DMS114 treated with DMSO at 0.1 percent for 48 hours (cell line): Measurements from ENCODE around the gene ETV4.

Experiments
- DNase-seq: peaks from one replicate; lab custom pipeline; 2025; ENCODE audit not compliant: unreplicated experiment; lab: John Stamatoyannopoulos, UW

Gene ETV4

DNA sequence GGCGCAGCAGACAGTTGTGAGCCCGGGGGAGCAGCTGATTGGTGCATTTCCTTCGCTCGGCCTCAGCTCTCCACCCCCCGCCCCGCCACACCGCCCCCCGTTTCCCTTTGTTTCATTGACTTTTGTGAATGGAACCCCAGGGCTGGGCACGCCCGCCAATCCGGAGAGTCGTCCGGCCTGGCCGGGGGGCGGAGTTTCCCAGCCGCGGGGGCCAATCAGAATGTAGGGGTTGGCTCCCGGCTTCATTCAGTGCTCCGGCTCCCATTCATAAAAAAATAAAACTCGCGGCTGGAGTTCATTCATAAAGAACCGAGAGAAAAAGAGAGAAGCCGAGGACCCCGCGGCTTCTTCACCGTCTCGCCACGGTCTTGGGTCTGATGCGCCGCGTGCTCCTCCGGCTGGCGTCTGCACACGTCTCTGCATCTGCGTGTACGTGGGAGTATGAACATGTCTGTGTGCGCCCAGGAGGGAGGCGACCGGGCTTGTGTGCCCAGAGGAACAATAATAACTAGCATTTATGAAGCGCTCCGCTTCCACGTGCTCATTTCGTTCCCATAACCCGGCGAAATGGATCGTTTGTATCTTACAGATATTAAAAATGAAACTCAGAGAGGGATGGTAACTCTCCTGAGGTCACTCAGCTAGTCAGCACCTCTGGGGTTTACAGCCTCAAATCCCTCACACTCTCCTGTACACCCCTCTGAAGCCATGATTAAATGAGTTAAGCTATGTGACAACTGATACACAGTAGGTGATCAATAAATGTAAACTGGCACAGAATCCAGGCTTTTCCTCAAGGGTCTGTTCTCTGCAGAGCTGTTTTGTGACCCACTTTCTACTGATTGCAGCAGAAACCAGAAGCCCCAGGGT lies at the start of gene ETV4:
Gene ETV4, minus strand, starts transcription at position 22 of the 870 bp plus-strand sequence. CDS start 723 bp downstream, outside the sequence.
- DNase-seq = peak; percentile 74

- DNase-seq = no peak
Measured at GRCh38 chr17:43595466-43595865, 49.3 kb upstream of the ETV4 start.

DNA sequence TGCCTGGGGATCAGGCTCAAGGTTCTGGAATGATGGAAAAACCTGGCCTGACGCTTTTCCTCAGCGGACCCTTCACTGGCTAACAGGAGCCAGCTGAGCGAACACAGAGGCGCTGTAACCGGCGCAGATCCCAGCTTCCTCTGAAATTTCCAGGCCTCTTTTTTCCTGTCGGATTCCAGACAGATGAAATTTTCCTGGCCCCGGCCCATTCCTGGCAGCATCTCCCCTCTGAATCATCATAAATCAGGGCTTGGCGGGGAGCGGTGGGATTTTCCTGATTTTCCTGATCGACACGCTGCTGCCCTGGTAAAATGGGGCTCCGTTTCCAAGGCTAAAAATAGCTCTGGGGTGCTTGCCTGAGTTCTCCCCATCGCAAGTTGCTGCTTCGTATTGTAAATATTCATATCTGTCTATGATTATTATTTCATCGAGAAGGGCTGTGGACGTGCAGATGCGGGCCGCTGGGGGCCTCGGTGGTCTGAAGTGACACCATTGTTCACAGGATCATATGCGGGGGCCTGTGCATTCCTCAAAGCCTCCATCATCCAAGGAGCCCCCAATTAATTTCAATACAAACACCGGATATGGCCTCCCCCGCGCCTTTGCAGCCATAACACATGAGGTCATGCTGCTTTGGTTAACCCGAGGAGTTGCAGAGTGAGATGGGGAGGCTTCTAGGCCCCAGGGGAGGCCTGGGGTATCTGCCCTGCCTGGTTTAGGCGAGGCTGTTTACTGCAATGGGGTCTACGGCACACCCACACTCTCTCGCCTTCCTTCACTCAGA lies 45.8 kb upstream of the ETV4 start:
- no peak for DNase-seq

GRCh38 chr17:43591001-43591400 lies 44.9 kb upstream of the ETV4 start:
- DNase-seq = no peak

DNA sequence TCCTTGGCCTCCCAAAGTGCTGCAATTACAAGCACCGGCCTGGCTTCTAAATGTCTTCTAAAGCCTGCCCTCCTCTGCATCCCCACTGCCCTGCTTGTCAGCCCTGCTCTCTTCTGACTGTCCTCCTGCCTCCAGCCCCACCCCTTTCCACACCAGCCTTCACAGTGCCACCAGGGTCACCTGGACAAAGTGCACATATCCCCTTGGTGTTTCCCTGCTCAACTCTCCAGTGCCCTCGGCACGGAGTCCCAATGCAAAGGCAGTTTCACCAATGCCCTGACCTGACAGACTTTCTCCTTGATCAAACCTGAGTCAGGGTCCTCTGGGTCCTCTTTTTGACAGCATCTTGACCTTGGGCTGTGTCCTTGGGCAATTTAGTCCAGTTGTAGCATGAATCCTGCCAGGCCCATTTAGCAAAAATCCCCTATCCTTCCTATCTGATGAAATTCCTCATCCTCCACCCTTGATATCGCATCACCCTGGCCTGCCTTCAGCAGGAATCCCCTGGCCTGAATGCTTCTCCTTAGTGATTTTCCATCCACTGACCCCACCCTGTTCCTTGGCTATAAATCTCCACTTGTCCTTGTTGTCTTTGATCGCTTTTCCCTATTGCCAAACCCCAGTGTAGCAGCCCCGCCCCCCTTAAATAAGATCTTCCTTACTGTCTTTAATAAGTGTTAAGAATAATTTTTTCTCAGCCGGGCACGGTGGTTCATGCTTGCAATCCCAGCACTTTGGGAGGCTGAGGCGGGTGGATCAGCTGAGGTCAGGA lies 42.7 kb upstream of the ETV4 start:
- DNase-seq = no peak

DNA sequence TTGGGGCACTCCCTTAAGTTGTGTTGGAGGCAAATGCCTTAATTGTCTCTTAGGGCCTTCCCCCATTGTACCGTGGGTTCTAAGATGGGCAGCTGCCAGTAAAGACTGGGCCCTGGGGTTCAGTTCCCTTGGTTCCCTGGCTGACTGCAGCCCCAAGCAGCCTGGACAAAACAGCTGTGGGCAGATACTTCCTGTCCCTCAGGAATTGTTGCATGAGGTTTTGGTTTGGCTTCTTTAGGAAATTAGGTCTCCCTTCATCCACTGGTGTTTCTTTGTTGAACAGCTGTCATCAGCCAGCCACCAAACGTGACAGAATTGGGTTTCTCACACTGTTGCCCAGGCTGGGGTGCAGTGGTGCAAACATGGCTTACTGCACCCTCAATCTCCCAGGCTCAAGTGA lies 42.0 kb upstream of the ETV4 start:
- no peak for DNase-seq

DNA sequence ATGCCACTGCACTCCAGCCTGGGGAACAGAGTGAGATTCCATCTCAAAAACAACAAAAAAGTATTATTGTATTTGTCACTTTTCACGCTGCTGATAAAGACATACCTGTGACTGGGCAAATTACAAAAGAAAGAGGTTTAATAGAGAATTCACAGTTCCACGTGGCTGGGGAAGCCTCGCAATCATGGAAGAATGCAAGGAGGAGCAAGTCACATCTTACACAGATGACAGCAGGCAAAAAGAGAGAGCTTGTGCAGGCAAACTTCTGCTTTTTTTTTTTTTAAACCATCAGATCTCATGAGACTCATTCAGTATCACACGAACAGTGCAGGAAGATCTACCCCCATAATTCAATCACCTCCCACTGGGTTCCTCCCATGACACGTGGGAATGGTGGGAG lies 41.5 kb upstream of the ETV4 start:
- no peak for DNase-seq

DNA sequence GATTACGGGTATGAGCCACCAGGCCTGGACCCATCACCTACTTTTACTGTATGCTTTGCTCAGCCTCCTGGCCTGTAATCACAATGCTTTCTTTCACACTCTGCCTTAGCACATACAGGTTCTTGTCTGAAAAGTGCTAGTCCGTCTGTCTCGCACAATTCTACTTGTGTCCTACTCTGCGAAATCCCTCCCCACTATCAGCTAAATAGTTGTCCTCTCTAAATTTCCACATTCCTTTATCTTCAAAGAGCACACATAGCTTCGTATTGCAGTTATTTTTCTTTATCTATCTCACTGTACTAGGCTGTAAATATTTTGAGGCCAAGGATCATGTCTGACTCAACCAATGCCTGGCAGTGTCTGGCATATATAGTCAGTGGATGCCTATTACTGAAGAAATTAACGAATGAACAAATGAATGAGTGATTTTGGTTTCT lies 38.5 kb upstream of the ETV4 start:
- no peak for DNase-seq

DNA sequence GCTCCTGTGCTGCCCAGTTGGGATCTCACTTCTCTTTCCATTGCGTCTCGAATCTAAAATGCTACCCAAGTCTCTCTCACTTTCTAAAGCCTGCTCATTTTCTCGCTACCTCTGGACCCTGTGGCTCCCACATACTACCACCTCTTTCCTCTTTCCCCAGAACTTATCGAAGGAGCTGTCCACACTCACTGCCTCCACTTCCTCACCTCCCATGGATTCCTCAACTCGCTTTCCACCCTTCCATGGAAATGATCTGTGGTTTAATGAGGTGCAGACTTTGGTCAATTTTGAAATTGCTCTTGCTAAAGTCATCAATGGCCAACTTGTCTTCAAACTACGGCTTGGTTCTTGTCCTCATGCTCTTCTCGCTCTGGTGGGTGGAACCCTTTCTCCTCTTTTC lies 37.2 kb upstream of the ETV4 start:
- DNase-seq = no peak

GRCh38 chr17:43581613-43582012 lies 35.5 kb upstream of the ETV4 start:
- no peak for DNase-seq

GRCh38 chr17:43581130-43581529 lies 35.0 kb upstream of the ETV4 start:
- no peak for DNase-seq

GRCh38 chr17:43579566-43580140 lies 33.5 kb upstream of the ETV4 start:
- DNase-seq = no peak

GRCh38 chr17:43578699-43579565 lies 32.8 kb upstream of the ETV4 start:
- no peak for DNase-seq

DNA sequence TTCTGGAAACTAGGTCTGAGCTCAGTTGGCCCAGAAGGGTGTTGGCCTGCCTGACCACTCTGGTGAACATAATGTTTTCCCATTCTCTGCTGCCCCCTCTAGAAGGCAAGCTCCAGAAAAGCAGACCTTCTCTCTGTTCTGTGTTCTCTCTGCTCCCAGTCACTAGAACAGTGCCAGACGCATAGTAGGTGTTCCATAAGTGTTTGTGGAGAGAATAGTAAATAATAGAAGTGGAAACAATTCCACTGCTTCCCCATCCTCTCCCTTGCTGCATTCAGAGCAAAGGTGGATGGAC lies 32.2 kb upstream of the ETV4 start:
- DNase-seq = no peak

- DNase-seq = no peak
Measured at GRCh38 chr17:43577664-43578403, 31.7 kb upstream of the ETV4 start.

GRCh38 chr17:43576563-43577229 lies 30.6 kb upstream of the ETV4 start:
- peak; percentile 62 for DNase-seq

DNA sequence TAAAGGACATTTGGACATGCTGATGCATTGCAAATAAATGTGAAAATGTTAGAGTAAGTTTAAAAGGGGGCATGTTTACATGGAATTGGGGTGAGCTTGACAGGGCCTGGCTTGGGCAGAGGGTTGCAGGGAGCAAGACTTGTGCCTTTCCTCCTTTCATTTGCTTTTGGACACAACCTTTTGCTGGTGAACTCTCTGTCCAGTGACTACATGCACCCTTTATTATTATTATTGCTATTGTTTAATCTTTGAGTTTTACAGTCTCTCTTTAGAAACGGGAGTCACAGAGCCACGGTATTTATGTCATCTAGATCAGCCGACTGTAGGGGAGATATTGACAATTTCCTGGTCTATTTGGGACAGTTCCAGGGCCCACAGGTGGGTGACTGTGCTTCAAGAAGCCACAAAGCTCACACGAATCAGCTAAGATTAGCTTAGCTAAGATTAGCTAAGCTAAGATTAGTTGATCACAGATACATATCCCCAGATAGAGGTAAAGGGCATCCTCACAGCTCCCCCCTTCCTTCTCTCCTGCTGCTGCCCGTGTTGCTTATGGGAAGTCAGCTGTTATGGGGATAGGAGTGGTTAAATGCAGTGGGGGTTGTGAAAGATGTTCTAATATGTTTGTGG lies 28.9 kb upstream of the ETV4 start:
- no peak for DNase-seq

DNA sequence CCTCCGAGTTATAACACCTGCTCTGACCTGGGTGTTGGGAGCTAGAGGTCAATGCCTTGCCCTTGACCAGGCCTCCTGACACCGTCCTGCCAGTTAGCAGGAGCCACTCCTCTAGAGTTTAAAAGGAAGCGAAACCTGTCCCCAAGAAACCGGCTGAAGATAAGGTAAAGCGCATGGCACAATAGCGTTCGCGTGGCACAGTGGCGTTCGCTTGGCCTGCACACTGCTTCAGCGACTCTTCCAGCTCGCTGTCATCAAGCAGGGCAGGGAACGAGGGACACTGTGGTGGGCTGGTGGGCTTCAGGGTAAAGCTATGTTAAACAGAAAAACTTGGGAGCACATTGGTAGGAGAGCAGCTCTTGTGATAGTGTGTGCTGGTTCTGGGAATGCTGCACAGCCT lies 28.2 kb upstream of the ETV4 start:
- no peak for DNase-seq
